Fibroblast of lung (primary cell): Measurements from ENCODE around the gene KIAA0930. TPM values are rescaled to one million over a fixed set of nuclear protein-coding genes. Genes with fewer than 3 reads are reported as not detected.

Experiments
- DNase-seq, 2 donors: peaks; one replicate each; pipeline versions ENCODE4 v3.0.0 to v3.0.0-alpha.2; 2010; ENCODE audit warnings: low read depth in 2 of 2
- H2AFZ ChIP-seq: 2 replicates; pipeline ENCODE4 v1.5.1; 2012; ENCODE audit warnings: low read length, control low read depth, inconsistent platforms
- H3K27ac ChIP-seq: 2 replicates; pipeline ENCODE4 v1.5.1; 2011; ENCODE audit warnings: low read length, control low read depth; ENCODE audit not compliant: insufficient read depth
- H3K27me3 ChIP-seq: 2 replicates; pipeline ENCODE4 v1.5.1; 2011; ENCODE audit warnings: mild to moderate bottlenecking, low read length; ENCODE audit not compliant: control insufficient read depth, insufficient read depth
- H3K36me3 ChIP-seq: 2 replicates; pipeline ENCODE4 v1.5.1; 2011; ENCODE audit warnings: low read length; ENCODE audit not compliant: control insufficient read depth, insufficient read depth
- H3K4me1 ChIP-seq: 2 replicates; pipeline ENCODE4 v1.5.1; 2011; ENCODE audit warnings: low read length; ENCODE audit not compliant: control insufficient read depth, insufficient read depth; ENCODE audit errors: extremely low read depth
- H3K4me2 ChIP-seq: 2 replicates; pipeline ENCODE4 v1.5.1; 2011; ENCODE audit warnings: low read length, control low read depth; ENCODE audit not compliant: insufficient read depth; ENCODE audit errors: extremely low read depth
- H3K4me3 ChIP-seq, 4 experiments: fragments of 200-600 bp in 1 of 4; sonication (generic) in 1 of 4; replicated peaks in 1 of 4; 2 replicates each; pipeline ENCODE4 v1.5.1; 2011 to 2016; ENCODE audit warnings: low read length in 4 of 4, low read depth in 3 of 4, mild to moderate bottlenecking in 3 of 4, control low read depth in 2 of 4, inconsistent platforms in 1 of 4, mixed read lengths in 1 of 4; ENCODE audit not compliant: insufficient read depth in 1 of 4; ENCODE audit errors: control extremely low read depth in 1 of 4
- H3K79me2 ChIP-seq: 2 replicates; pipeline ENCODE4 v1.5.1; 2012; ENCODE audit warnings: mild to moderate bottlenecking, low read length, inconsistent platforms; ENCODE audit not compliant: control insufficient read depth, insufficient read depth
- H3K9ac ChIP-seq: 2 replicates; pipeline ENCODE4 v1.5.1; 2011; ENCODE audit warnings: mild to moderate bottlenecking, low read length, control low read depth; ENCODE audit not compliant: insufficient read depth
- H3K9me3 ChIP-seq: 2 replicates; pipeline ENCODE4 v1.5.1; 2012; ENCODE audit warnings: low read depth, low read length; ENCODE audit not compliant: control insufficient read depth, insufficient read depth
- H4K20me1 ChIP-seq: 2 replicates; pipeline ENCODE4 v1.5.1; 2011; ENCODE audit warnings: low read length; ENCODE audit not compliant: control insufficient read depth, insufficient read depth; ENCODE audit errors: extremely low read depth
- EZH2 ChIP-seq: IDR thresholded peaks from 2 replicates; pipeline ENCODE4 v1.5.1; 2012; ENCODE audit warnings: low read length, control low read depth, mild to moderate bottlenecking; ENCODE audit errors: missing control alignments
- polyA minus RNA-seq: library from RNA; depleted of rRNA, polyadenylated mRNA; stranded (reverse); fragments of >200 nt; gene quantifications from 2 replicates; pipeline ENCODE4 v1.2.3, GENCODE V29; 2011; ENCODE audit warnings: low replicate concordance
- polyA plus RNA-seq, 2 donors: library from polyadenylated mRNA; depleted of rRNA in 1 of 2; stranded (reverse) in 1 of 2; unstranded in 1 of 2; fragments of >200 nt; gene quantifications; 2 replicates each; pipeline ENCODE4 v1.2.1, GENCODE V29; 2011 to 2012; ENCODE audit warnings: missing spikeins in 1 of 2
- total RNA-seq: library from RNA; depleted of rRNA; stranded (reverse); fragments of >200 nt; gene quantifications from 2 replicates; pipeline ENCODE4 v1.2.1, GENCODE V29; 2014
- TF ChIP-seq, protein P1 (sequence below), 2 donors: IDR thresholded peaks in 1 of 2; conservative IDR thresholded peaks in 1 of 2; 1 replicate in 1 of 2; 2 replicates in 1 of 2; pipeline ENCODE4 v1.5.1; 2011 to 2012; ENCODE audit warnings: low read length in 2 of 2, control low read depth in 1 of 2, inconsistent platforms in 1 of 2, low read depth in 1 of 2, mild to moderate bottlenecking in 1 of 2

Gene KIAA0930
- total RNA-seq = 20.5 and 30.9 TPM in 2 replicates
- polyA plus RNA-seq = 28.2 and 38.2 TPM in 2 replicates
- 27.0 and 40.8 TPM in 2 replicates for polyA plus RNA-seq (2012)
- polyA minus RNA-seq = 31.9 and 49.4 TPM in 2 replicates

DNA sequence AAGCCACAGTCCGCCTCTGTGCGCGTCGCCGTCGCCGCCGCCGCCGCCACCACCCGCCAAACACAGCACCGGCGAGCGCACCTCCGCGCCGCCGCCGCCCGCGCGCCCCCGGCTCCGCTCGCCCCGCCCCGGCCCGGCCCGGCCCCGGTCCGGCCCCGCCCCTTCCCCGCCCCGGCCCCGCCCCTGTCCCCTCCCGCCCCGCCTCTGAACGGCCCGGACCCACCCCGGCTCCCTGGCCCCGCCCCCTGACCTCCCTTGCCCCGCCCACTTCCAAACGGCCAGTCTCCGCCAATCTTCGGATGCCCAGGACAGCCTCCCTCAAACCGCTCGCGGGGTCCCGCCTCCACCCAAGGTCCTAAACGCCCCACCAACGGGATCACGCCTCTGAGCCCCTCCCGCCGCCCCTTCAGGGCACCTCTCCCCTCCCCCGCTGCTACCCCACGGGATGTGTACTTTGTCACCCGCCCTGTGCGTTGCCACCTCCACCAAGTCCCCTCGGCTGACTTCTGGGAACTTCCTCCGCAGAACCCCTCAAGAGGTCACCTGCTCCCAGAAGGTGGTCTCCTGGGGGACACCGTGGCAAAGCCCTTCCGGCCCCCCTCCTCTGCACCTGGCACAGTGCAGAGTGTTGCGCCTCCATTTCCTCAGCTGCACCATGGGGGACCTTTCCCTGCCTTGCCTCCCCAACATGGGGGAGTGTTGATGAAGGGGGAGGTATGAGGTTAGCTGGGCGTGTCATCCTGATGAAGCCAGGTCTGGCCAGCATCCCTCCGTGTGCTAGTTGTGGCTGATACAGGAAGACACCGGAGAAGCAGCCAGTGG lies at the start of gene KIAA0930:
KIAA0930 (minus strand) TSS at position 85 of the 822 bp plus-strand sequence. CDS start 191 bp downstream, outside the sequence.
- Histone ChIP-seq H3K4me1 (peaks cover 3% of the 10 kb centered on the region), H3K9ac (peak within 1 kb of the TSS; percentile 58), H2AFZ (peak within 1 kb of the TSS; percentile 57), H3K79me2 (no peaks in the 10 kb centered on the region), H3K4me2 (peak within 1 kb of the TSS; percentile 88), H3K27me3 (no peaks in the 10 kb centered on the region), H3K27ac (no peak within 1 kb of the TSS), H3K9me3 (no peaks in the 10 kb centered on the region), H3K4me3 (peak within 1 kb of the TSS; percentile 61 to 73 (median 71)), H3K36me3 (no peaks in the 10 kb centered on the region), H4K20me1 (no peaks in the 10 kb centered on the region)
- TF ChIP-seq, protein P1, sequence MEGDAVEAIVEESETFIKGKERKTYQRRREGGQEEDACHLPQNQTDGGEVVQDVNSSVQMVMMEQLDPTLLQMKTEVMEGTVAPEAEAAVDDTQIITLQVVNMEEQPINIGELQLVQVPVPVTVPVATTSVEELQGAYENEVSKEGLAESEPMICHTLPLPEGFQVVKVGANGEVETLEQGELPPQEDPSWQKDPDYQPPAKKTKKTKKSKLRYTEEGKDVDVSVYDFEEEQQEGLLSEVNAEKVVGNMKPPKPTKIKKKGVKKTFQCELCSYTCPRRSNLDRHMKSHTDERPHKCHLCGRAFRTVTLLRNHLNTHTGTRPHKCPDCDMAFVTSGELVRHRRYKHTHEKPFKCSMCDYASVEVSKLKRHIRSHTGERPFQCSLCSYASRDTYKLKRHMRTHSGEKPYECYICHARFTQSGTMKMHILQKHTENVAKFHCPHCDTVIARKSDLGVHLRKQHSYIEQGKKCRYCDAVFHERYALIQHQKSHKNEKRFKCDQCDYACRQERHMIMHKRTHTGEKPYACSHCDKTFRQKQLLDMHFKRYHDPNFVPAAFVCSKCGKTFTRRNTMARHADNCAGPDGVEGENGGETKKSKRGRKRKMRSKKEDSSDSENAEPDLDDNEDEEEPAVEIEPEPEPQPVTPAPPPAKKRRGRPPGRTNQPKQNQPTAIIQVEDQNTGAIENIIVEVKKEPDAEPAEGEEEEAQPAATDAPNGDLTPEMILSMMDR (conservative IDR thresholded peaks at IDR 0.05 in 1 of 2, IDR thresholded peaks at IDR 0.05 in 1 of 2; ENCODE audit: low read depth in 1 of 2, low read length in 2 of 2) = no peak
- no peak for TF ChIP-seq EZH2
- peak; percentile 49 to 64 for DNase-seq

DNA sequence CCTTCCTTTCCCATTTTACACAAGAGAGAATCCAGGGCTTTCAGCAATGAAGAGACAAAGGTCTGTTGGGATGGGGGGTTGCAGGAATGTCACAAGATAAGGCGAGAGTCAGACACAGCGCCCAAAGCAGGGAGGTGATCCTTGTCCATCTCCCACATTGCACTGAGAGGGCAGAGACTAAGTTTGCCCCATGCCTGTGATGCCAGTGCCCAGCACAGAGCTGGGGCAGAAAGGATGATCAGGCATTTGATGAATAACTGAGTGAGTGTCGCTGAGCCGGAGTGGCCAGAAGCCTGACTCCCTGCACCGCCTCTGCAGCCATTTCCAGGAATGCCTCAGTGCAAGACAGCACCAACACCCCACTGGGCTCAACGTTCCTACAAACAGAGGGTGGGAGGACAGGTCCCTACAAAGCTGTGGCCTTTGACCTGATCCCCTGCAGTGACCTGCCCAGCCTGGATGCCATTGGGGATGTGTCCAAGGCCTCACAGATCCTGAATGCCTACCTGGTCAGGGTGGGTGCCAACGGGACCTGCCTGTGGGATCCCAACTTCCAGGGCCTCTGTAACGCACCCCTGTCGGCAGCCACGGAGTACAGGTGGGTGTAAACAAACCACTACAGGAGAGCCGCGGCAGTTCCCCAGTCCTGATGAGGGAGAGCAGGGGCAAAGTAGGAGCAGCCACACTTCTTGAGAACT lies 46.3 kb upstream of the KIAA0930 start:
- Histone ChIP-seq H3K4me3 (no peak overlapping the region), H2AFZ (no peak overlapping the region), H3K27me3 (peaks cover 35% of the 10 kb centered on the region), H3K79me2 (no peaks in the 10 kb centered on the region), H3K4me2 (no peak overlapping the region), H3K9me3 (no peaks in the 10 kb centered on the region), H3K4me1 (peaks cover 3% of the 10 kb centered on the region), H4K20me1 (no peaks in the 10 kb centered on the region), H3K27ac (no peak overlapping the region), H3K9ac (no peak overlapping the region), H3K36me3 (no peaks in the 10 kb centered on the region)
- DNase-seq = no peak
- TF ChIP-seq, protein P1 (conservative IDR thresholded peaks at IDR 0.05 in 1 of 2, IDR thresholded peaks at IDR 0.05 in 1 of 2; ENCODE audit: low read depth in 1 of 2, low read length in 2 of 2) = no peak
- no peak for TF ChIP-seq EZH2
